NCI-H345 treated with DMSO at 0.1 percent for 48 hours (cell line): Measurements from ENCODE around the gene RAB11FIP4.

Experiments used
- DNase-seq: peaks from one replicate; lab custom pipeline; 2025; ENCODE audit not compliant: unreplicated experiment; lab: John Stamatoyannopoulos, UW

Gene RAB11FIP4

GRCh38 chr17:31518478-31518877 is 127.0 kb downstream of the RAB11FIP4 start:
- no peak for DNase-seq

GRCh38 chr17:31521632-31522283 is 130.3 kb downstream of the RAB11FIP4 start:
- no peak for DNase-seq

- no peak for DNase-seq
Measured at GRCh38 chr17:31522284-31522931, 130.9 kb downstream of the RAB11FIP4 start.

- DNase-seq: no peak
Measured at GRCh38 chr17:31522987-31523495, 131.6 kb downstream of the RAB11FIP4 start.

GRCh38 chr17:31523862-31524730 is 132.6 kb downstream of the RAB11FIP4 start:
- no peak for DNase-seq

- no peak for DNase-seq
Measured at GRCh38 chr17:31524926-31525800, 133.7 kb downstream of the RAB11FIP4 start.

- no peak for DNase-seq
Measured at GRCh38 chr17:31525801-31526549, 134.5 kb downstream of the RAB11FIP4 start.

GRCh38 chr17:31527606-31528005 is 136.1 kb downstream of the RAB11FIP4 start:
- no peak for DNase-seq

GRCh38 chr17:31528291-31528874 is 136.9 kb downstream of the RAB11FIP4 start:
- no peak for DNase-seq

GRCh38 chr17:31529841-31530251 is 138.4 kb downstream of the RAB11FIP4 start:
- no peak for DNase-seq

GRCh38 chr17:31530391-31530985 is 139.0 kb downstream of the RAB11FIP4 start:
- no peak for DNase-seq

- no peak for DNase-seq
Measured at GRCh38 chr17:31531336-31531980, 140.0 kb downstream of the RAB11FIP4 start.

- no peak for DNase-seq
Measured at GRCh38 chr17:31532081-31532480, 140.6 kb downstream of the RAB11FIP4 start.

- no peak for DNase-seq
Measured at GRCh38 chr17:31532526-31532925, 141.1 kb downstream of the RAB11FIP4 start.

- no peak for DNase-seq
Measured at GRCh38 chr17:31533546-31534155, 142.2 kb downstream of the RAB11FIP4 start.

GRCh38 chr17:31534223-31534888 is 142.9 kb downstream of the RAB11FIP4 start:
- no peak for DNase-seq

- peak; percentile 63 for DNase-seq
Measured at GRCh38 chr17:31535581-31535981, 144.1 kb downstream of the RAB11FIP4 start.

- no peak for DNase-seq
Measured at GRCh38 chr17:31536451-31536850, 145.0 kb downstream of the RAB11FIP4 start.
